Measurements from ENCODE around the gene ZNF385C.

DNA sequence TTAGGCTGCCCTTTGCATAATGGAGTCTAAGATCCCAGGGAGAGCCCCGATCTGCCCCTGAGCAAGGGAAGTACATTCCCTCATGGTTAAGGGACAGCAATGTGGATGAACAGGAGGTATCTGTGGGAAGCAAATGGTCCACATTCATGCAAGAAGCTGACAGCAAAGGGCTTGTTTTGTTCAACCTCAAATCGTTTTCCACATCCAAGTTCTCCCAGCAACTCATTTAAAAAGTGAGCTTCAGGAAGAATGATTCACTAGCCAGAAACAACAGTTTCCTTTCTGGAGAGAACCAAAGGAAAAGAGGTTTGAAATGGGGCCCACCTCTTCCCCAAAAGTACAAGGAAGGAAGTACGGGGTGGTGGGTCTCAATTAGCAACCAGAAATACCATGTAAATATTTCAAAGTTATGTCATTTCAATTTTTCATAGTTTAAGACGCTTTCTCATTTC lies 33.7 kb upstream of the ZNF385C start:
- TF ChIP-seq, protein P1, sequence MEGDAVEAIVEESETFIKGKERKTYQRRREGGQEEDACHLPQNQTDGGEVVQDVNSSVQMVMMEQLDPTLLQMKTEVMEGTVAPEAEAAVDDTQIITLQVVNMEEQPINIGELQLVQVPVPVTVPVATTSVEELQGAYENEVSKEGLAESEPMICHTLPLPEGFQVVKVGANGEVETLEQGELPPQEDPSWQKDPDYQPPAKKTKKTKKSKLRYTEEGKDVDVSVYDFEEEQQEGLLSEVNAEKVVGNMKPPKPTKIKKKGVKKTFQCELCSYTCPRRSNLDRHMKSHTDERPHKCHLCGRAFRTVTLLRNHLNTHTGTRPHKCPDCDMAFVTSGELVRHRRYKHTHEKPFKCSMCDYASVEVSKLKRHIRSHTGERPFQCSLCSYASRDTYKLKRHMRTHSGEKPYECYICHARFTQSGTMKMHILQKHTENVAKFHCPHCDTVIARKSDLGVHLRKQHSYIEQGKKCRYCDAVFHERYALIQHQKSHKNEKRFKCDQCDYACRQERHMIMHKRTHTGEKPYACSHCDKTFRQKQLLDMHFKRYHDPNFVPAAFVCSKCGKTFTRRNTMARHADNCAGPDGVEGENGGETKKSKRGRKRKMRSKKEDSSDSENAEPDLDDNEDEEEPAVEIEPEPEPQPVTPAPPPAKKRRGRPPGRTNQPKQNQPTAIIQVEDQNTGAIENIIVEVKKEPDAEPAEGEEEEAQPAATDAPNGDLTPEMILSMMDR (conservative IDR thresholded peaks at IDR 0.05 in 1 of 2, IDR thresholded peaks at IDR 0.05 in 1 of 2; ENCODE audit: extremely low read depth in 1 of 2, insufficient read depth in 1 of 2, low read depth in 1 of 2, low read length in 2 of 2), result no peak
- TF ChIP-seq EZH2 (IDR thresholded peaks at IDR 0.05; ENCODE audit: borderline replicate concordance, low read length), result no peak

Measured in mammary epithelial cell (primary cell).